MCF 10A (cell line): ENCODE results near the gene INPP5K. TPM values are rescaled to one million over a fixed set of nuclear protein-coding genes. Genes with fewer than 3 reads are reported as not detected.

ENCODE experiments used
- BruUV-seq: library from RNA; stranded (reverse); fragments of 400-500 nt; replicated peaks from 2 replicates; lab custom pipeline; 2021; lab: Mats Ljungman, UMichigan
- CTCF ChIA-PET: fragments of 300-600 bp; sonication (Branson Sonifier 250); formaldehyde crosslinking; extraction: SDS; loops from one replicate; lab custom pipeline; 2021; ENCODE audit warnings: antibody characterized with exemption, inconsistent platforms; lab: Yijun Ruan, JAX
- POLR2A ChIA-PET: fragments of 300-600, 350-650 bp; sonication (Branson Sonifier 250); formaldehyde crosslinking; extraction: SDS; loops from one replicate; lab custom pipeline; 2020; ENCODE audit warnings: antibody characterized with exemption, inconsistent platforms; lab: Yijun Ruan, JAX
- DNase-seq: peaks from one replicate; pipeline ENCODE4 v3.0.0-alpha.2; 2018; ENCODE audit not compliant: unreplicated experiment
- H3K27ac Mint-ChIP-seq: one replicate; pipeline ENCODE4 v1.8.0; 2022; ENCODE audit warnings: mild to moderate bottlenecking, low read depth, mixed read lengths; ENCODE audit not compliant: unreplicated experiment
- H3K27me3 Mint-ChIP-seq: one replicate; pipeline ENCODE4 v1.8.0; 2022; ENCODE audit warnings: mixed read lengths; ENCODE audit not compliant: insufficient read depth, unreplicated experiment
- H3K36me3 Mint-ChIP-seq: one replicate; pipeline ENCODE4 v1.8.0; 2022; ENCODE audit warnings: mild to moderate bottlenecking, moderate library complexity, mixed read lengths; ENCODE audit not compliant: insufficient read depth, unreplicated experiment
- H3K4me1 Mint-ChIP-seq: one replicate; pipeline ENCODE4 v1.8.0; 2022; ENCODE audit warnings: mixed read lengths; ENCODE audit not compliant: insufficient read depth, unreplicated experiment
- H3K4me3 Mint-ChIP-seq: one replicate; pipeline ENCODE4 v1.8.0; 2022; ENCODE audit warnings: mild to moderate bottlenecking, moderate library complexity, mixed read lengths; ENCODE audit not compliant: unreplicated experiment
- H3K9me3 Mint-ChIP-seq: one replicate; pipeline ENCODE4 v1.8.0; 2022; ENCODE audit warnings: mixed read lengths; ENCODE audit not compliant: unreplicated experiment
- CTCF ChIP-seq: fragments of 200-600 bp; IDR thresholded peaks from one replicate; pipeline ENCODE4 v1.8.0; 2022; ENCODE audit warnings: antibody characterized with exemption, mild to moderate bottlenecking; ENCODE audit not compliant: unreplicated experiment
- intact Hi-C: fragments of 100-400 bp; cut with micrococcal nuclease; formaldehyde crosslinking; loops from 2 replicates; pipeline ENCODE4 v1.14.1; 2022
- total RNA-seq: library from RNA; stranded (reverse); gene quantifications from 2 replicates; pipeline ENCODE4 v1.2.3, GENCODE V29; 2022

INPP5K gene
- total RNA-seq, 1 experiment from 2014 or later, result 28.9 TPM

- no peak overlapping the region for H3K27ac Mint-ChIP-seq
- no peak overlapping the region for H3K4me3 Mint-ChIP-seq
- CTCF ChIA-PET, result interaction anchor here (0.7 kb wide), 1 partner anchor 140 kb away, joined by 3 read pairs; no protein-coding TSS in a partner anchor
- intact Hi-C loops, result no loop called here
- BruUV-seq, result no TSS peak
- no peaks in the 10 kb centered on the region for H3K9me3 Mint-ChIP-seq
- TF ChIP-seq CTCF, result no peak
- POLR2A ChIA-PET, result interaction anchor here (1.0 kb wide), 1 partner anchor 13 kb away, joined by 3 read pairs; no protein-coding TSS in a partner anchor
- no peaks in the 10 kb centered on the region for H3K4me1 Mint-ChIP-seq
- H3K36me3 Mint-ChIP-seq, result peaks cover 73% of the 10 kb centered on the region
- no peaks in the 10 kb centered on the region for H3K27me3 Mint-ChIP-seq
- DNase-seq, result no peak
These were observed 42.6 kb downstream of the INPP5K start for GRCh38 chr17:1473841-1474240.

- CTCF ChIA-PET, result no interaction called here
- intact Hi-C loops, result no loop called here
These were observed 43.2 kb downstream of the INPP5K start for GRCh38 chr17:1473170-1473569.

GRCh38 chr17:1471911-1472821 is 44.2 kb downstream of the INPP5K start:
- no peak for DNase-seq
- H3K27ac Mint-ChIP-seq, result no peak overlapping the region
- intact Hi-C loops, result no loop called here
- POLR2A ChIA-PET, result interaction anchor here (1.2 to 1.6 kb wide), 2 partner anchors 12 to 43 kb away, joined by 3 to 5 read pairs; no protein-coding TSS in a partner anchor
- no peaks in the 10 kb centered on the region for H3K27me3 Mint-ChIP-seq
- BruUV-seq, result no TSS peak
- H3K4me3 Mint-ChIP-seq, result no peak overlapping the region
- no peaks in the 10 kb centered on the region for H3K4me1 Mint-ChIP-seq
- CTCF ChIA-PET, result interaction anchor here (1.0 to 1.3 kb wide), 2 partner anchors 10 to 44 kb away, joined by 4 read pairs; partner anchors contain the start of gene INPP5K
- H3K9me3 Mint-ChIP-seq, result no peaks in the 10 kb centered on the region
- TF ChIP-seq CTCF, result no peak
- peaks cover 68% of the 10 kb centered on the region for H3K36me3 Mint-ChIP-seq

More at GRCh38 chr17:1473170-1473569, 43.2 kb downstream of the INPP5K start:
- Mint-ChIP-seq H3K4me3 (no peak overlapping the region), H3K27me3 (no peaks in the 10 kb centered on the region), H3K4me1 (no peaks in the 10 kb centered on the region), H3K27ac (peak overlapping the region; percentile 39), H3K9me3 (no peaks in the 10 kb centered on the region), H3K36me3 (peaks cover 73% of the 10 kb centered on the region)
- TF ChIP-seq CTCF, result no peak
- POLR2A ChIA-PET, result interaction anchor here (1.0 to 1.2 kb wide), 2 partner anchors 13 kb away, joined by 3 to 5 read pairs; no protein-coding TSS in a partner anchor
- BruUV-seq, result no TSS peak
- DNase-seq, result no peak

- POLR2A ChIA-PET, result interaction anchor here (1.6 kb wide), 1 partner anchor 44 kb away, joined by 3 read pairs; no protein-coding TSS in a partner anchor
These were observed 44.9 kb downstream of the INPP5K start for GRCh38 chr17:1471490-1471889.

More at GRCh38 chr17:1471490-1471889, 44.9 kb downstream of the INPP5K start:
- no peaks in the 10 kb centered on the region for H3K27me3 Mint-ChIP-seq
- CTCF ChIA-PET, result interaction anchor here (1.0 to 1.3 kb wide), 2 partner anchors 9 to 45 kb away, joined by 4 read pairs; partner anchors contain the start of gene INPP5K
- H3K27ac Mint-ChIP-seq, result no peak overlapping the region
- DNase-seq, result no peak
- BruUV-seq, result no TSS peak
- no peaks in the 10 kb centered on the region for H3K4me1 Mint-ChIP-seq
- intact Hi-C loops, result no loop called here
- H3K9me3 Mint-ChIP-seq, result no peaks in the 10 kb centered on the region
- TF ChIP-seq CTCF, result no peak
- H3K36me3 Mint-ChIP-seq, result peaks cover 68% of the 10 kb centered on the region
- H3K4me3 Mint-ChIP-seq, result no peak overlapping the region
